ENCODE results near the gene SPATA31A5. TPM values are rescaled to one million over a fixed set of nuclear protein-coding genes. Genes with fewer than 3 reads are reported as not detected.
"Not testable (repeated sequence)": the region's sequence is repeated elsewhere in the genome, so short reads cannot be mapped to it uniquely, and the experiment has no call there.

Gene SPATA31A5
- not detected for polyA plus RNA-seq (2013, experiment 1 of 2)
- 0.01 TPM for polyA plus RNA-seq (2013, experiment 2 of 2)

GRCh38 chr9:60914107-60914506 lies at the start of gene SPATA31A5:
TSS of gene SPATA31A5 (plus strand) at chr9:60914407. CDS start at chr9:60914436, 29 bp downstream.
- DNase-seq (ENCODE audit: low spot score); H4K91ac ChIP-seq (ENCODE audit: low read depth, low read length, poor library complexity); H2BK12ac ChIP-seq (ENCODE audit: low read length); H2BK5ac ChIP-seq (ENCODE audit: low read length); H3K9ac ChIP-seq (ENCODE audit: low read depth, low read length, poor library complexity); H3K79me1 ChIP-seq (ENCODE audit: low read depth, low read length); H4K8ac ChIP-seq (ENCODE audit: low read depth, low read length); H2BK120ac ChIP-seq (ENCODE audit: low read depth, low read length); H2AFZ ChIP-seq (ENCODE audit: low read length); H3K4me2 ChIP-seq (ENCODE audit: insufficient read depth, low read length, poor library complexity, severe bottlenecking); H3K23ac ChIP-seq (ENCODE audit: low read depth, low read length, poor library complexity); H3K4me3 ChIP-seq (ENCODE audit: low read length in 2 of 2); H3K4ac ChIP-seq (ENCODE audit: low read length); H3K36me3 ChIP-seq (replicated peaks in 1 of 2; ENCODE audit: control insufficient read depth in 2 of 2, insufficient read depth in 2 of 2, low read length in 2 of 2); H3K4me1 ChIP-seq (ENCODE audit: control insufficient read depth in 2 of 2, insufficient read depth in 1 of 2, low read depth in 1 of 2, low read length in 2 of 2); H3K27me3 ChIP-seq (ENCODE audit: control insufficient read depth in 3 of 3, insufficient read depth in 3 of 3, low read depth in 1 of 3, low read length in 3 of 3); H2BK15ac ChIP-seq (ENCODE audit: low read length); H2AK5ac ChIP-seq (ENCODE audit: low read depth, low read length); H3K9me3 ChIP-seq (replicated peaks in 1 of 2; ENCODE audit: control insufficient read depth in 2 of 2, insufficient read depth in 1 of 2, low read depth in 1 of 2, low read length in 2 of 2); H3K27ac ChIP-seq (replicated peaks; ENCODE audit: low read length); H3K14ac ChIP-seq (ENCODE audit: low read length); H3K18ac ChIP-seq (ENCODE audit: low read length): not testable (repeated sequence)
- no CpG with 5 or more reads among the region's 7 CpGs for WGBS, 2 donors (ENCODE audit: extremely low coverage in 2 of 2, insufficient read length in 2 of 2, insufficient replicate concordance in 1 of 2)

DNA sequence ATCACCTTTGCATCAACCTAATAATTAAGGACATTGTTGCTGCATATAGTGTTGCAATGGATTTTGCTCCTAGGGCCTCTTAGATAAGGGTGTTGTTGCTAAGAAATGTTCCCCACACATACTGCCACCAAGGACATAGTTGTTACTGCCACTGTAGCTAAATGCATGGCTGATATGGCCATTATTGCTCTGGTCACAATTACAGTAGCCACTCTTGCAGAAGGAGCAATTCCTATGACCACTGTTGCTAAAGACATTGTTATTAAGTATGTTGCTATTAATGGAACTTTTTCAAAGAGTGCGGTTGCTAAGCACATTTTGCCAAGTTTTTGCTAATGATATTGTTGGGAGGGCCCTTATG lies 48.8 kb downstream of the SPATA31A5 start:
- H3K27ac ChIP-seq (replicated peaks; ENCODE audit: low read length); H3K4ac ChIP-seq (ENCODE audit: low read length); H3K36me3 ChIP-seq (replicated peaks in 1 of 2; ENCODE audit: control insufficient read depth in 2 of 2, insufficient read depth in 2 of 2, low read length in 2 of 2); H2BK12ac ChIP-seq (ENCODE audit: low read length); H3K18ac ChIP-seq (ENCODE audit: low read length); H3K9me3 ChIP-seq (replicated peaks in 1 of 2; ENCODE audit: control insufficient read depth in 2 of 2, insufficient read depth in 1 of 2, low read depth in 1 of 2, low read length in 2 of 2); H3K4me1 ChIP-seq (ENCODE audit: control insufficient read depth in 2 of 2, insufficient read depth in 1 of 2, low read depth in 1 of 2, low read length in 2 of 2); H3K14ac ChIP-seq (ENCODE audit: low read length); H2AK5ac ChIP-seq (ENCODE audit: low read depth, low read length); H2AFZ ChIP-seq (ENCODE audit: low read length); H3K23ac ChIP-seq (ENCODE audit: low read depth, low read length, poor library complexity); H3K79me1 ChIP-seq (ENCODE audit: low read depth, low read length); H4K8ac ChIP-seq (ENCODE audit: low read depth, low read length); H3K4me2 ChIP-seq (ENCODE audit: insufficient read depth, low read length, poor library complexity, severe bottlenecking); H3K9ac ChIP-seq (ENCODE audit: low read depth, low read length, poor library complexity); H3K4me3 ChIP-seq (ENCODE audit: low read length in 2 of 2); H2BK120ac ChIP-seq (ENCODE audit: low read depth, low read length); H4K91ac ChIP-seq (ENCODE audit: low read depth, low read length, poor library complexity); H3K27me3 ChIP-seq (ENCODE audit: control insufficient read depth in 3 of 3, insufficient read depth in 3 of 3, low read depth in 1 of 3, low read length in 3 of 3); H2BK15ac ChIP-seq (ENCODE audit: low read length); DNase-seq (ENCODE audit: low spot score); H2BK5ac ChIP-seq (ENCODE audit: low read length): not testable (repeated sequence)
- no CpG with 5 or more reads among the region's 1 CpG for WGBS, 2 donors (ENCODE audit: extremely low coverage in 2 of 2, insufficient read length in 2 of 2, insufficient replicate concordance in 1 of 2)

DNA sequence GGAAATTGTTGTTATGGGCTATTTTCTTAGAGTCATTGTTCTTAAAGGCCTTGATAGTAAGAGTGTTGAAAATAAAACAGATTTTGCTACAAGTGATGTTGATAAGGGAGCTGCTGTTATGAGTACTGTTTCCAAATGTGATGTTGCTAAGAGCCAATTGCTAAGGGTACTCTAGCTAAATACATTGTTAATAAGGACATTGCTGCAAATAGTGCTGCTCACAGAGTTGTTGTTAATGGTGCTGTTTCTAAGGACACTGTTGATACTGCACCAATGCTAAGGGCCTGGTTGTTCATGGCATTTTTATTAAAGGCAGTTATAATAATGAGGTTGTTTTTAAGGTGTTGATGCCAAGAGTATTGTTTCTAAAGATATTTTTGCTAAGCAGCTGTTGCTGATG lies 52.2 kb downstream of the SPATA31A5 start:
- not testable (repeated sequence) for H3K23ac ChIP-seq (ENCODE audit: low read depth, low read length, poor library complexity); H3K4ac ChIP-seq (ENCODE audit: low read length); H2BK120ac ChIP-seq (ENCODE audit: low read depth, low read length); H3K18ac ChIP-seq (ENCODE audit: low read length); H3K9ac ChIP-seq (ENCODE audit: low read depth, low read length, poor library complexity); H2AK5ac ChIP-seq (ENCODE audit: low read depth, low read length); H4K91ac ChIP-seq (ENCODE audit: low read depth, low read length, poor library complexity); H3K9me3 ChIP-seq (replicated peaks in 1 of 2; ENCODE audit: control insufficient read depth in 2 of 2, insufficient read depth in 1 of 2, low read depth in 1 of 2, low read length in 2 of 2); DNase-seq (ENCODE audit: low spot score); H2BK5ac ChIP-seq (ENCODE audit: low read length); H3K27me3 ChIP-seq (ENCODE audit: control insufficient read depth in 3 of 3, insufficient read depth in 3 of 3, low read depth in 1 of 3, low read length in 3 of 3); H3K79me1 ChIP-seq (ENCODE audit: low read depth, low read length); H3K27ac ChIP-seq (replicated peaks; ENCODE audit: low read length); H4K8ac ChIP-seq (ENCODE audit: low read depth, low read length); H3K4me3 ChIP-seq (ENCODE audit: low read length in 2 of 2); H2BK15ac ChIP-seq (ENCODE audit: low read length); H3K4me1 ChIP-seq (ENCODE audit: control insufficient read depth in 2 of 2, insufficient read depth in 1 of 2, low read depth in 1 of 2, low read length in 2 of 2); H3K36me3 ChIP-seq (replicated peaks in 1 of 2; ENCODE audit: control insufficient read depth in 2 of 2, insufficient read depth in 2 of 2, low read length in 2 of 2); H2BK12ac ChIP-seq (ENCODE audit: low read length); H3K4me2 ChIP-seq (ENCODE audit: insufficient read depth, low read length, poor library complexity, severe bottlenecking); H2AFZ ChIP-seq (ENCODE audit: low read length); H3K14ac ChIP-seq (ENCODE audit: low read length)

Small RNA genes lying within 50 kb of the gene (small RNA-seq; reads per million reads assigned to genes)
- gene AL590491.3 (ENCODE audit: insufficient read depth), result not detected
